Activated T-cell treated with anti-CD3 and anti-CD28 coated beads for 24 hours (primary cell): Measurements from ENCODE around the gene MYO7A.

Source experiments
- DNase-seq: peaks from one replicate; pipeline ENCODE4 v3.0.0-alpha.2; 2020; ENCODE audit warnings: low read depth

MYO7A gene

DNA sequence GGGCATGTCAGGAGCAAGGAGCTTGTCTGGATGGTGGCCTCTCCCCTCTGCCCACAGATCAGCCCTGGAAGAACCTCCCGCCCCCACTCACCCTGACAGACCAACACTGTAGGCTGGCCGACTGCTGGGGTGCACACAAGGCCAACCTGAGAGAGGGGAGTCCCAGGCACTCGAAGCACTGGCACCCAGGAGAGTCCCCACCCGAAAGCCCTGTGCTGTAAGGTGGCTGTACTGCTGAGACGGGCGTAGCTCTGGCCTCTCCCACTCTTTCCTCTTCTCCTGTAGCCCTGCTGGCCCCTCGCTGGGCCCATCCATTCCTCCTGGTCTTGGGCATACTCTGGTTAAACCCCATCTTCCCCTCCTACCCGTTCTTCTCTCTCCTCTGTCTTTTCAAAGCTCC lies 39.7 kb downstream of the MYO7A start:
- no peak for DNase-seq

DNA sequence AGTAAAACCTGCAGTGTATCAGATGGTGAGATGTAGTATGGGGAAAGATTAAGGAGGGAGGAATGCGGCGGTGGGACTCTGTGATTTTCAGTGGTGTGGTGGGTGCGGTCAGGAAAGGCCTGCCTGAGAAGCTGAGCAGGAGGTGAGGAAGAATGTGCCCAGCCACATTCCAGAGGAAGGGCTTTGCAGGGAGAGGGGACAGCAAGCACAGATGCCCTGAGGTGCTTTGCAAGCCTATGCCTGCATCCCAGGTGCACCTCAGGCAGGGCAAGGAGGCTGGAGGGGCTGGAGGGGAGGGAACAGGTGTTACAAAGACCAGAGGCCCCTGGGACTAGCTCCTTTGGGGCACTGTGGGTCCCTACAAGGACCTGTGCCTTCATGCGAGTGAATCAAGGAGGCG lies 42.1 kb downstream of the MYO7A start:
- no peak for DNase-seq

DNA sequence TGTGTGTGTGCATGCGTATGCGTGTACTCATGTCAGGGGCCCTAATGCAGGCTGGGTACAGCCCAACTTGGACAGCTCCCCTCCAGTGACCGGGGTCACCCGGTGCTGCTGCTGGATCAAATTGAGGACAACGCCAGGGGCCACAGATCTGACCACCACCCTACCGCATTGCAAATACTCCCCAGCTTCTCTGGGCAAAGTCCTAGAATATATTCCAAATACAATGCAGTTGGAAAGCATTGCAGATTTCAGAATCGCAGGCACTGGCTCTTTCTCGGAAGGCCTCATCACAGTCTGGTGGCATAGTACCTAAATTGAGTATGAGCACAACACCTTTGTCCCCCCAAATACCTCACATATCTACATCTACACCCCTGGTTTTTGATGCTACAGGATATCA lies 43.2 kb downstream of the MYO7A start:
- DNase-seq: no peak

DNA sequence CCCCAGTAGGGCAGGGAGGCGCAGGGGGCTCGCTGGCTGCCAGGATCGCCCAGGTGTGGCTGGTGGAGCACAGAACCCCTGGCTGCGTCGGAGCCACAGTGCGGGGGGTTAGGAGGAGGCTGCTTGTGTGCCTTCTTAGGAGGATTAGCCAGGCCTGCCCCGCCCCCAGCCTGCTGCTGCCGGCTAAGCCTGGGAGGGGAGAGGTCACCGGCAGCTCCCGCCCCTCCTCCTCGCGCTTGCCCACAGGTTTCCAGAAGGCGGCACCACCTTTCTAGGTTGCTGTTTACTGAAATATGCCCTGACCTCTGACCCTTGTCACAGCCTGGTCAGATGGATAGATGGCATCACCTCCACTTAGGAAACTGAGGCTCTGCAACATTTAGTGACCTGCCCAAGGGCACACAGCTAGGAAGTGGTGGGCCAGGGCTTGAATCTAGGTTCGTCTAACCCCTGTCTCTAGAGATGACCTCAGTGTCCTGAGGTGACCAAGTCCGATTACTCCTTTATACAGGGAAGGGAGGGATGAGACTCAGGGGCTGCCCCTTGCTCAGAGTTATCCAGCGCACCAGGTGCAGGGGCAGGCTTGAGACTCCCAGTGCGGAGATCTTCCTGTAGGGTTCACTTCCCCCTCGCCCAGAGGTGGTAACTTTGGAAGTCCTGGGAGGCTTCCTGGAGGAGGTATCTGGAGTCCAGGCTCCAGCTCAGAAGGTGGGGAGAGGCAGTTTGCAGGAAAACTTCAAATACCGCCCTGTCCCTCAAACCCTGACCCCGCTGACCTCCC lies 44.0 kb downstream of the MYO7A start:
- DNase-seq: no peak

DNA sequence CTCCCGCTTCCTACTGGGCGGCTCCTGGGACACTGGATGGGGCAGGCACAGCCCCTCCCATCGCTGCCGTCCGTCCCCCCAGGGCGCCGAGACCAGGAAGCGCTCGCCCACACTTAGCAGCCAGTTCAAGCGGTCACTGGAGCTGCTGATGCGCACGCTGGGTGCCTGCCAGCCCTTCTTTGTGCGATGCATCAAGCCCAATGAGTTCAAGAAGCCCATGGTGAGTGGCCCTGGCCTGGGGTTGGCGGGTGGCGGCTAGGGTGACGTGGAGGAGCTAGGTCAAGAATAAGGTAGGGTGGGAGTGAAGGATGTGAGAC lies 44.6 kb downstream of the MYO7A start:
- no peak for DNase-seq

DNA sequence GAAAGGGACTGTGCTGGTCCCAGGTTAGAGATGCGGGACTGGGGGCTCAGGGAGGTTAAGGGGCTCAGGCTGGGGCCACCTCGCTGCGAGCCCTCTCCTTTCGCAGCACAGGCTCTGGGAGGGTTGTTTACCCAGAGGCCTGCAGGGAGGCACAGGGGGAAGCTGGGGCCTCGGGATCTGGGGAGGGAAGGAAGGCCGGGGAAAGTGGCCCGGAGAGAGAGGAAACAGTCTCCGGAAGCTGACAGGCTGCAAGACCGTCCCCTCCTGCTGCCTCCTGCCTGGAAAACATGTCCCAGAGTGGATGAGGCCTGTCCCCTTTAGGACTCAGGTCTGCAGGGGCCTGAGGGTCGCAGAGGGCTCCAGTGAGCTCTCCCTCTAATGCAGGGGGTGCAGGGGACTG lies 45.4 kb downstream of the MYO7A start:
- DNase-seq: no peak

DNA sequence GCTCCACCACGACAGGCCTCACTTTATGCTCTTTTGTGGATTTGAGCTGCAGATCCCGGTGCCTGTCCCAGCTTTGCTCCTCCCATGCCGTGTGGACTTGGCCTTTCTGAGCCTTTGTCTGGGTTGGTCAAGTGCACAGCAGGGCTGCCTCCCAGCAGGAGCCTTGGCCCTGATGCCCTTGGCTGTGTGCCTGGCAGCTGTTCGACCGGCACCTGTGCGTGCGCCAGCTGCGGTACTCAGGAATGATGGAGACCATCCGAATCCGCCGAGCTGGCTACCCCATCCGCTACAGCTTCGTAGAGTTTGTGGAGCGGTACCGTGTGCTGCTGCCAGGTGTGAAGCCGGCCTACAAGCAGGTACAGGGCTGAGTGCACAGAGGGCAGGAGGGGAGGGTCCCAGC lies 46.5 kb downstream of the MYO7A start:
- DNase-seq: no peak

DNA sequence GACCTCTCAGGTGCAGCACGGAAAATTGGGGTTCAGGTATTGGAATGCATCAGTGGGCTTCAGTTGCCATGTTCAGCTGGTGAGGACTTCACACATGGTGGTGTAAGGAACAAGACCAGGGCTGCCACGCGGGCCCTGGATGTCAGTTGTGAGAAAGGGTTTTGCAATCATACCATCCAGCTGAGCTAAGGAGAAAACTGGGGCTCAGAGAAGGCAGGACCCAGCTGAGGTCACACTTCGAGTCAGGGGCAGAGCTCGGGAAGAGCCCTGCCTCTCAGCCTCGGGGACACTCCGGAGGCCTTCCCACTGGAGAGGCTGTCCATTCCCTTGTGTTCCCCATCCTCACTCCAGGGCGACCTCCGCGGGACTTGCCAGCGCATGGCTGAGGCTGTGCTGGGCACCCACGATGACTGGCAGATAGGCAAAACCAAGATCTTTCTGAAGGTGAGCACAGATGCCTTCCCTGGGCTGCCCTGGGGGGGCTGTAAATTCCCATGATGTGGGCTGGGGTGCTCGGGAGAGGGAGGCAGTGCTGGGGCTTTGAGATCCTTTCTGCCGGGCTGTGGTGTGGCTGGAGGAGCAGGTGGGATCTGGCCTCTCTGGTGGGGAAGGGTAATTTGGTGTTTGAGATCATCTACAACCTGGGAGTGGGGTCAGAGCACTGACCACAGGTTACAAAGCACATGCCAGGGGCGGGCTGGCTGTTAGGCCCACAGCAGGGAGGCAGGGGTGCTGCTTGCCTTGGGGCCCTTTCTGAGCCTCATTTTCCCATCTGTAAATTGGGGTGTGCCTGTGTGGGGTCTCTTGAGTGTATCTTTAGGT lies 47.2 kb downstream of the MYO7A start:
- no peak for DNase-seq

DNA sequence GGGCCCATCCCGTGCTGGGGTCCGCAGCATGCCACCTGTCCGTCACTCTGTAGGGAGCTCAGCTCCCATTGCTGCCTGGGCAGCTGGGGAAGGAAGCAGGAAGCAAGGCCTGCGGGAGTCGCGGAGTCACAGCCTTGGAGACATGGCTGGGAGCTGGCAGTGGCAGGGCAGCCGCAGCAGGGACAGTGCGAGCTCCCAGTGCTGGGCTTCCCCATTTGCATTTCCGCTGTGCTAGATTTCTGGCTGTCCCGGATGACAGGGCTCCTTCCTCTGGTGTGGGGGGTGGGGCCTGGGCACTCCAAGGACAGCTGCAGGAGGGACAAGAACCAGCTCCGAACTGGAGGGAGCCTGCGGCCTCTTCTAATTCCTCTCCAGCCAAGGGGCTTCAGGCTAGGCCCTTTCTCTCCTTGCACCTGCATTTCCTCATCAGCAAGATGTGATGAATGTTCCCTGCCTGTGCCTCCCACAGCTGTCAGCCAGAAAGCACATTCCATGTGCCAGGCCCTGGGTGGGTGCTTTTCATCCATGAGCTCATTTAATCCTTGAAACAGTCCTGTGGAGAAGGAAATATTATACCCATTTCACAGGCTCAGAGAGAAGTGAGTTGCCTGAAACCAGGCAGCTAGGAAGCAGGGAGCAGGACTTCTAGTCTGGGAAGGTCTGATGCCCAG lies 48.0 kb downstream of the MYO7A start:
- DNase-seq: no peak

DNA sequence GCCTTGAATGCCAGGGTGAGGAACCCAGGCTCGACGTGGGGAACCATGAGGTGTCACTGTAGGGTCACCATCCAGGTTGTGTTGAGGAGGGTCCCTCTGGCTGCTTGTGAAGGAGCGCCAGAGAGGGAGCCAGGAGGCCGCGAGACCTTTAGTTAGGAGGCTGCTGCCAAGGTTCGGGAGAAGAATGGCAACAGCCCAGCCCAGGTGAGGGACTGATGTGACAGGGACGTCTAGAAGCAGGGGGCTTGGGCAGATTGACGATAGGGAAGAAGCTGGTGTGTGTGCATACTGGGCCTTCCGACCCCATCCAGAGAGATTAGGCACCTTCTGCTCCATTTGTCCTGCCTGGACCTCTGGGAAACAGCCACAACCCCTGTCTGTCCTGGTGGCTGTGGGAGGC lies 49.0 kb downstream of the MYO7A start:
- no peak for DNase-seq

DNA sequence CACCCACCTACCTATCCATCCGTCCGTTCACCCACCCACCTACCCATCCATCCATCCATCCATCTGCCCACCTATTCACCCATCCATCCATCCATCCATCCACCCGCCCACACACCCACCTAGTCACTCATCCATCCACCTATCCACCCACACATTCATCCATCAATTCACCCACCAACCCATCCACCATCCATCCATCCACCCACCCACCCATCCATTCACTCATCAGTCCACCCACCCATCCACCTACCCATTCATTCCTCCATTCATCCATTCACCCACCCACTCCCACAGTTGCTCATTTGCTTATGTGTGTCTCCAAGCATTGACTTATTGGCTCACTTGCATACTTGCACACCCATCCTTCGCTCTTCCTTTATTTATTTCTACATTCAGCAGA lies 50.1 kb downstream of the MYO7A start:
- DNase-seq: no peak

DNA sequence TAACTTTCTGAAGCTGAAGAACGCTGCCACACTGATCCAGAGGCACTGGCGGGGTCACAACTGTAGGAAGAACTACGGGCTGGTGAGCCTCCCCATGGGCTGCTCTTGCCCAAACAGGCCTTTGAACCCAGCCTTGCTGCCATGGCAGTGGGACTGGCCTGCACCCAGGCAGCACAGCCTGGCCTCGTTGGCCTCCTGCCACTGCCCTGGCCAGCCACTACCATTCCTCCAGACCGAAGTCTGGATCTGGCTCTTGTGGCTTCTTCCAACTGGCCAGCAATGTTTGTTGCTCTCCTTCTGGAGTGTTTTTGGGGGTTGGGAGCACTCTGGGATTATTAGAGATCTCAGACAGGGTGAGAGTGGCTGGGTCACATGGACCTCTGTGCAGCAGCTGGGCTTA lies 51.0 kb downstream of the MYO7A start:
- DNase-seq: no peak

DNA sequence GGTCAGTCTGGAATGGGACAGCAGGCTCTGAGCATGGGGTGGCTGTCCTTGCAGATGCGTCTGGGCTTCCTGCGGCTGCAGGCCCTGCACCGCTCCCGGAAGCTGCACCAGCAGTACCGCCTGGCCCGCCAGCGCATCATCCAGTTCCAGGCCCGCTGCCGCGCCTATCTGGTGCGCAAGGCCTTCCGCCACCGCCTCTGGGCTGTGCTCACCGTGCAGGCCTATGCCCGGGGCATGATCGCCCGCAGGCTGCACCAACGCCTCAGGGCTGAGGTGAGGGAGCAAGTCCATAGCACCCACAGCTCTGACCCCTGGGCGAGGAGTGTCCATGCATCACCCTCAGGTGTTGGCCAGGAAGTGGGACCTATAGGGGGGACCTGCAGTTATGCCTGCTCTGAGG lies 51.6 kb downstream of the MYO7A start:
- no peak for DNase-seq

DNA sequence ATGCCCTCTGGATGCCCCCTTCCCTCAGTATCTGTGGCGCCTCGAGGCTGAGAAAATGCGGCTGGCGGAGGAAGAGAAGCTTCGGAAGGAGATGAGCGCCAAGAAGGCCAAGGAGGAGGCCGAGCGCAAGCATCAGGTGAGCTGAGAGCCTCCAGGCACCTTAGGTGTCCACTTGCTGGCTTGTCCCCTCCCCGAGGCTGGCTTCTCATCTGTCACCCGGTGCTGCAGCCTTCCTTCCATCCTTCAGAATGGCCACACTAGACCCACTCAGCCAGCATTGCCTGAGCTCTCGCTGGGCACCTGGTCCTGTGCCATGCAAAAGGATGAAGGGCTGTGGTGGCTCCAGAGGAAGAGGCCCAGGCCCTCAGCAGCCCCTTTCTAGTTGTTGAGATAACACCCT lies 52.3 kb downstream of the MYO7A start:
- DNase-seq: no peak

DNA sequence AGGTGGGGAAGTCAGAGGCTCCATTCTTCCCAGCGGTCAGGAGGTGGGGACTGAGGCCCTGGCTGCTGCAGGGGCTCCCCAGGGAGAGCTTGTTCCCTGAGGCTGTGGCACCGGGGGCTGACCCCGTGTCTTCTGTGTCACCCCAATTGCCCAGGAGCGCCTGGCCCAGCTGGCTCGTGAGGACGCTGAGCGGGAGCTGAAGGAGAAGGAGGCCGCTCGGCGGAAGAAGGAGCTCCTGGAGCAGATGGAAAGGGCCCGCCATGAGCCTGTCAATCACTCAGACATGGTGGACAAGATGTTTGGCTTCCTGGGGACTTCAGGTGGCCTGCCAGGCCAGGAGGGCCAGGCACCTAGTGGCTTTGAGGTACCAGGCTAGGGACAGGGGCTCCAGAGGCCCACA lies 53.2 kb downstream of the MYO7A start:
- DNase-seq: no peak

DNA sequence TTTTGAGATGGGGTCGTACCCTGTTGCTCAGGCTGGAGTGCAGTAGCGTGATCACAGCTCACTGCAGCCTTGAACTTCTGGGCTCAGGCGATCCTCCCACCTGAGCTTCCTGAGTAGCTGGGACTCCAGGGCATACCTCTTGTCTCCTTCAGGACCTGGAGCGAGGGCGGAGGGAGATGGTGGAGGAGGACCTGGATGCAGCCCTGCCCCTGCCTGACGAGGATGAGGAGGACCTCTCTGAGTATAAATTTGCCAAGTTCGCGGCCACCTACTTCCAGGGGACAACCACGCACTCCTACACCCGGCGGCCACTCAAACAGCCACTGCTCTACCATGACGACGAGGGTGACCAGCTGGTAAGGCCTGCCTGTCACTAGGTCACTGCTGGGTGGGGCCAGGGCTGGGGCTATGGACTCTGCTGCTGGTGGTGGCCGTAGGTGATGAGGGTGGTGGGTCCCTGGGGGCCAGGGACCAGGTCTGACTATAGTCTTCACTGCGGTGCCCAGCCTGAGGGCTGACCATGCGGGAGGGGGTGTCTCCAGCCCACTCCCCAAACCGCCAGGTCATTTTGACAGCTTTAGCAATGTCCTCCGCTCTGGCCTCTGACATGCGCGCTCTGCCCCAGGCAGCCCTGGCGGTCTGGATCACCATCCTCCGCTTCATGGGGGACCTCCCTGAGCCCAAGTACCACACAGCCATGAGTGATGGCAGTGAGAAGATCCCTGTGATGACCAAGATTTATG lies 53.9 kb downstream of the MYO7A start:
- DNase-seq: no peak

DNA sequence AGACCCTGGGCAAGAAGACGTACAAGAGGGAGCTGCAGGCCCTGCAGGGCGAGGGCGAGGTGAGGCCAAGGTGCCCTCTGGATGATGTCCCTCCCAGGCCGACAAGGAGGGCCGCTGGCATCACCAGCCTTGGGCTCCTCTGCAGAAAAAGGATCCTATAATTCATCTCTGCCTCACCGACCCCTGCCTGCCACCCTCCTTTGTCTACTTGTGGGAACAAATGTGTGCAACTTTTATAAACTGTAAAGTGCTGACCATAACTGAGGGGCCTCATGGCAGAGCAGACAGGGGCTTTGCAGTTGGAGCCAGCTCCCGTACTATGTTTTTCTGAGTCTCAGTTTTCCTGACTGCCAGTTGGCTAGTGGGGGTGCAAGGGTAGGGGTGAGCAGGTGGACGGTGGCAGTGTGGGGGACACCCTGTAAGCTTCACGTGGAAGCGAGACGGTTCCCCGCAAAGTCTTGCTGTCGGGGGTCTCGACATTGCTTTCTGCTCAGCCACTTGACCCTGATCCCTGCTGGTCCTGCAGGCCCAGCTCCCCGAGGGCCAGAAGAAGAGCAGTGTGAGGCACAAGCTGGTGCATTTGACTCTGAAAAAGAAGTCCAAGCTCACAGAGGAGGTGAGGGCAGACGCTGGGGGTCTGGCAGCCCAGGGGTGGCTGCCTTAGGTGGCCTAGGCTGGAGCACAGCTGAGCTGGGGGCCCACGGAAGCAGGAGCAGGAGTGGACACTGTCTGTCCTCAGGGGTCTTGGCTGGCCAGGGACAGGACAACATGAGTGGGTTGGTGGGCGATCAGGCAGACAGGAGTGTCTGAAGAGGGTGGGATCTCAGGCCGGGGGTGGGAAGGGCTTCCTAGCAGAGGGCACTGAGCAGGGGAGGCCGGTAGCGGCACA lies 54.7 kb downstream of the MYO7A start:
- no peak for DNase-seq

DNA sequence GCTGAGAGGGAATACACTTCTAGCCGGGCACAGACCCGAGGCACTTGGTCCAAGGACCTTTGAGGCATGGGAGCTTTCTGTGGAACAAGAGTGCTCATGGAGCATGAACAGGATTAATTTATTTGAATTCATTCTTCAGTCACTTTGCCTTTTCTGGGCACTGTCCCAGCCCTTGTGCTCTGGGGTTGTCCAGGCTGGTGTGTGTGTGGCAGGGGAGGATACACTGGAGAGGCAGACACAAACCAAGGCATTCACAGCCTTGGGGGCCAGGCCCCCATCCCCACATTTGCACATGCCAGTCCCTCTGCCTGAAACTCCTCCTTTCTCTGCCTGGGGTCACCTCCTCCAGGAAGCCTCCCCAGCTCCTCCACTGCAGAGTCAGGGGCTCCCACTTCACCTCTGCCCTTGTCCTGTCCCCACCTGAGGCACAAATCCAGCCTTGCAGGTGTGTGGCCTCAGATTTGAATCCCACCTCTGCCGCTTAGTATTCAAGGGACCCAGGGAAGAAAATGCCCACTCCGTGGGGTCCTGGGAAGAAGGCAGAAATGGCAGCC lies 55.5 kb downstream of the MYO7A start:
- no peak for DNase-seq

DNA sequence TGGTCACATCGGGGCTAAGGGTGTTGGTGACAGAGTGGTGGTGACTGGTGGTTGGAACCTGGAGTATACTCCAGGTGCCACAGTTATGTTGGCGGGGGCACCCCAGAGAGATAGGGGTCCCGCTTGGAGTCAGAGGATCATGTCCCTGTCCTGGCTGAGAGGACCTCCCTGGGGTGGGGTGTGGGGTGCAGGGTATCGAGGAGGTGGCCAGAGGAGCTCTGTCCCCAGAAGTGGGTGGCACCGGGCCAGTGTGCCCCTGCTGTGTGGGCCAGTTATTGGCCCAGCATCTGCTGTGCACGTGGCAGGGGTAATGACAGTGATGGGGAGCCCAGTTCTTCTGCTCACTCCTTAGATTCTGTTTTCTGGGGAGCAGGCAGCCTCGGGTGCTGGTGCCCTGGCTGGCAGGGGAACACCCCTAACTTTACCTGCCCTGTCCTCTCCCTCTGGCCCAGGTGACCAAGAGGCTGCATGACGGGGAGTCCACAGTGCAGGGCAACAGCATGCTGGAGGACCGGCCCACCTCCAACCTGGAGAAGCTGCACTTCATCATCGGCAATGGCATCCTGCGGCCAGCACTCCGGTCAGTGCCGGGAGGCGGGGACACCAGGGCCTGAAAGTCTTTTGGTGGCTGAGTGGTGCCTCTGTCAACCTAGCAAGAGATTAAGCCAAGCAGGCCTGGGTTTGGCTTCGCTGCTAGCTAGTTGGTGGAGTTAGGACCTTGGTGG lies 56.3 kb downstream of the MYO7A start:
- no peak for DNase-seq

DNA sequence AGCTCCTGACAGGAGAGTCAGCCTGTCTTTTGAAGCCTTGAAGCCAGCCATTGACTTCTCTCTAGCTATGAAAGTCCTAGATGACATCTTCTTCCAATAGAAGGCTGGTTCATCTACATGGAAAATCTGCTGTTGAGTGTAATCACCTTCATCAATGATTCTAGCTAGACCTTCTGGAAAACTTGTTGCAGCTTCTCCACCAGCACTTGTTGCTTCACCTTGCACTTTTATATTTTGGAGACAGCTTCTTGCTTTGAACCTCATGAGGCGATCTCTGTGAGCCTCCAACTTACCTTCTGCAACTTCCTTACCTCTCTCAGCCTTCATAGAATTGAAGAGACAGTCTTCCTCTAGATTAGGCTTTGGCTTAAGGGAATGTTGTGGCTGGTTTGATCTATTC lies 58.3 kb downstream of the MYO7A start:
- no peak for DNase-seq
